HG03135 (cell line): ENCODE data around the gene ELMOD3.
"Not testable (repeated sequence)": the region's sequence is repeated elsewhere in the genome, so short reads cannot be mapped to it uniquely, and the experiment has no call there.

ENCODE experiments used
- ATAC-seq: cut with Tn5 transposase; IDR thresholded peaks from one replicate; pipeline ENCODE4 v1.9.1; 2021; ENCODE audit warnings: mild to moderate bottlenecking, moderate library complexity; ENCODE audit not compliant: unreplicated experiment

The ELMOD3 gene

GRCh38 chr2:85371045-85371444 is 16.5 kb downstream of the ELMOD3 start:
- ATAC-seq = no peak

- ATAC-seq = no peak
These were observed 21.9 kb downstream of the ELMOD3 start for GRCh38 chr2:85376291-85377065.

DNA sequence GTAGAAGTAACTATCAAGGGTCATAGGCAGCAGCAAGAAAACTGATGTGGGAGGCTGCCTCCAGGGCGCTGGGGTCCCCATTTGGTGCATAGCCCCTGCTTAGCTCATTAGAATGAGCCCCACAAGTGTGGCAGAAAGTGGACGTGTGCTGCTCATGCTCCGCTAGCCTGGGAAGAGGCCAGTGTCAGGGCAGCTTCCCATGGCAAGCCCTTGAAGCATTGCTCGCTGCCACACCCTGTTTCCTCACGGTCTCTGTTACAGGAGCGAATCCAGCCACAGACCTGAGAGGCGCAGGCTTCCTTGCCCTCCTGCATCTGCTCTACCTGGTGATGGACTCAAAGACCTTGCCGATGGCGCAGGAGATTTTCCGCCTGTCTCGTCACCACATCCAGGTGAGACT is 22.5 kb downstream of the ELMOD3 start:
- no peak for ATAC-seq

- no peak for ATAC-seq
These were observed 23.7 kb downstream of the ELMOD3 start for GRCh38 chr2:85378257-85378656.

DNA sequence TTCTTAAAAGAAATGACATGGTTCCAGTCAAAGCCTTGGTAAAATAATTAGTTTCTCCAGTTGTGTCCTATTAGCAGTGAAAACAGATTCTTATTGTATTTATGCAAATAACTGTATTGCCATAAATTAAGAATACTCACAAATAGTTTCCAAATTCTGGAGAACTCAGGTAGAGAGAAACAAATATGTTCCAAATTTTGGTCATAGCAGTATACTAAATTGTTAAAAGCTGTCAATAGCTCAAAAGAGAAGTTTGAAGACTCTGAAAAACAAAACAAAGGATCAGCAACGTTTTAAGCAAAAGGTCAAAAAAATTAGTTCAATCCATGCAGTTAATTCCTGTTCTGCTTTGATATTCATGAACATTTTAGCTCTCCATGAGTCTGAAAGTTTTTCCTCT is 25.5 kb downstream of the ELMOD3 start:
- no peak for ATAC-seq

DNA sequence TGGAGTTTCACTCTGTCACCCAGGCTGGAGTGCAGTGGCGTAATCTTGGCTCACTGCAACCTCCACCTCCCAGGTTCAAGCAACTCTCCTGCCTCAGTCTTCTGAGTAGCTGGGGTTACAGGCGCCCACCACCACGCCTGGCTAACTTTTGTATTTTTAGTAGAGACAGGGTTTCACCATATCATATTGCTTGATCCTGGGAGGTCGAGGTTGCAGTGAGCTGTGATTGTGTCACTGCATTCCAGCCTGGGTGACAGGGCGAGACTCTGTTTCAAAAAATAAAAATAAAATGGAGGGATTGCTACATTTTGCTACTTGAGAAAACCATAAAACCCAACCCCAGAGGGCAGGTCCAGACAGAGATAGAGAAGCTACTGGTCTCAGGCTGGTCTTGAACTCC is 28.6 kb downstream of the ELMOD3 start:
- ATAC-seq = not testable (repeated sequence)

DNA sequence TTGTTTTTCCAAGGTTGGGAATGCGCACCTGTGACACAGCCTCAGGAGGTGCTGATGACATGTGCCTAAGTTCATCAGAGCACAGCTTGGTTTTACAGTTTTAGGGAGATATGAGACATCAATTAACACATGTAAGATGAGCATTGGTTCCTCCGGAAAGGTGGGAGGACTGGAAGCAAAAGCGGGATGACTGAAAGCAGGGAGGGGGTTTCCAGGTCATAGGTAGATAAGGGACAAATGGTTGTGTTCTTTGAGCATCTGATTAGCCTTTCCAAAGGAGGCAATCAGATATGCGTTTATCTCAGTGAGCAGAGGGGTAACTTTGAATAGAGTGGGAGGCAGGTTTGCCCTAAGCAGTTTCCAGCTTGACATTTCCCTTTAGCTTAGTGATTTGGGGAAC is 29.3 kb downstream of the ELMOD3 start:
- ATAC-seq = no peak

DNA sequence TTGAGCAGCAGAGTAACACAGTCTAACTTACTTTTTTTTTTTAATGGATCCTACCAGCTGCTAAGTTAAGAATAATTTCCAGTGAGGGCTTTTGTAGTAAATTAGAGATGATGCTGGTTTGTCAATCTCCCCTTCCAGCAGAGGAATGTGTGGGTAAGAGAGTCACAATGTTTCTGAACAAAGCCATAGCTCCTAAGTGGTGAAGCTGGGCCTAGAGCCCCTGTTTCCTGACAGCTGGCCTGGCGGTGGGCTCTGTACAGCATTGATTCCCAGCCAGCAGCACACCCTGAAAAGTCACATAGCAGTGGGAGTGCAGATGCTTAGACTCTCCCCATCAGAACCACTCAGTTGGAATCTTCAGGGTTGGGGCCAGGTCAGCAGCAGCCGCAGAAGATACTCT is 31.2 kb downstream of the ELMOD3 start:
- ATAC-seq = no peak

GRCh38 chr2:85387754-85388153 is 33.2 kb downstream of the ELMOD3 start:
- ATAC-seq = no peak

DNA sequence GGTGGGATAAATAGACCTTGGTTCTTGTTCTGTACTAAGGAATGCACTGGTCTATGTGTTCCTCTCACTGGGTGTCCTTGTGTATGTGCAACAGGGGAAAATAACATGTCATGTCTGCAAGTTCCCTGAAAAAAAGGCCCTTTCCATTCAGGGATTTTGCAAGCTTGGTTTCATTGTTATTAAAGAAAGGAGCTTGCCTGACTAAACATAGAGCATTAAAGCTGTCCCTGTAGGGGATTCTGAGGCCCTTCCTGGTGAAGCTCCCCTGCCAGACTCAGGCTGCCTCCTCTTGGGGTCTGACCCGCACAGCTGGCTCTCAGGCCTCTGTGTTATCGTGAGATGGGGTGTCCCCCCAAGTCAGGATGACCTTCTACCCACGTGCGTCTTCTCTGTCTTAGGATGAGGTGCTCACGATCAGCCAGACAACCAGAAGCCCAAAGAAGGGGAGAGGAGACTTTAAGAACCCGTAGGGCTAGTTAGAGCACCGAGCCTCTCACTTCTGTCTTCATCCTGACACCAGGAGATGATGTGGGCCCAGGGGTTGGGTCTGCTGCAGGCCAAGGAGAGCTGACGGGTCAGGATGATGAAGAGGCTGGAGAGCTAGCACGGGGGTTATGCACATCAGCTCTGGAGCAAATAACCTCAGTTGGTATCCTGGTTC is 34.4 kb downstream of the ELMOD3 start:
- no peak for ATAC-seq

DNA sequence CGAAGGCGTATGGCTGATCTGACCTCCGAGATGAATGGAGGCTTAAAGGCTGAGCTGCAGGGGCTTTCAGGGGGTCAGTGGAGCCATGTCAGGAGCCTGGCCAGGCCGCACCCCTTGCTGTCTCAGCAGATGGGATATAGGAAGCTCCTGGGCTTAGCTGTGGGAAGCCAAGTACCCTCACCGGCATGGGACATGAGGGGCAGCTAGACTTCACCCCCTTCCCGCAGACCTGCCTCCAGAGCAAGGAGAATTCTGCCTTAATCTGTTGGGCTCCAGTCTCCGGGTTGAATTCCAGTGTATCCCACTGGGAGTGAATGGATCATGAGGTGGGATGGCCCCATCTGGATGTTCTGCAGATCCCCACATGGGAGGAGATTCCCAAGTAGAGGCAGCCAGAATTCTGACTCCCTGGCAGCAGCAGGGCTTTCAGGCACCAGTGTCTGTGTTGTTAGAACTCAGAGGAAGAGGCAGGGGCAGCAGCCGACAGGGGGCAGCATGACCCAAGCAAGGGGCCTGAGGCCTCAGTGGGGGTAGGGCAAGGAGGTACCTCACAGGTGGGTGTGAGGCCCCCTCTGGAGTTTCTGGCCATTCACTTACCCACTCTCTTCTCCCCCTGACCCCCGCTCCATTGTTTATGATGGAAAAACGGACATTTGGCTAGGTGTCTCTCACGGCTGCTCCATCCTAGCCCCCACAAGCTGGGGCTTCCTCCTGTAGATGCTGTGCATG is 36.5 kb downstream of the ELMOD3 start:
- no peak for ATAC-seq

DNA sequence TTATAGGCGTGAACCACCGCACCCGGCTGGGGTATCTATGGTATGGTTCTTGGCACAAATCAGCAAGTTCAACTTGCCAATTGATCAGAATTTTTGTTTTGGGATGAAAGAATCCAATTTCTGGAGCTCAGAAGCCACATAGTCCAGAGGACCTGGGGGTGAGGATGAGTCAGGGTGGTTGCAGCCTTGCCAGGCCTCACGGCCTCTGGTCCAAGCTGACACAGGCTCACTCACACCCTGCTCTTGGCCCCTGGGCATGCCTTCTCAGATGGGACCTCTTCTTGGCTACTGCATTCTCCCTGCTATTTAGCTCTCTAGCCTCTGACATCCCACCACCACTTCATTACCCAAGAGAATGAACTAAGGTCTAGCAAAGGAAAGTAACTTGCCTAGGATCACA is 39.3 kb downstream of the ELMOD3 start:
- ATAC-seq = no peak

DNA sequence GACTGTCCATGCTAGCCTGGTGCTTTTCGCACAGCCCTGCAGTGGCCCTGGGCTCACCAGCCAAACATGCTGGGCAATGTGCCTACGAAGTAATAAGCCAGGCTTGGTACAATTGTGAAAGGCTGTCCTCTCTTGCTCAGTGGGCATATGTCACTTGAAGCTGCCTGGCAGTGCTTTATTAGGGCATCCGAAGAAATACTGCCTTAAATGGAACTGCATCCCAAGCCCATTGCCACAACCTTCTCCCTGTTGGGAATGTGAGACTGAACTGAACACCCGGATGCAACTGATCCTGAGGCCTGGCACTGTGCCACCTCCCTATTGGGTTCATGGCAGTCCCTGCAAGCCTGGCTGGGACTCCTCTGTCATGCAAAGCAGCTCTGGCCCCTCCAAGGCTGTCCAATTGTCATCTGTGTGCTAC is 39.7 kb downstream of the ELMOD3 start:
- no peak for ATAC-seq

DNA sequence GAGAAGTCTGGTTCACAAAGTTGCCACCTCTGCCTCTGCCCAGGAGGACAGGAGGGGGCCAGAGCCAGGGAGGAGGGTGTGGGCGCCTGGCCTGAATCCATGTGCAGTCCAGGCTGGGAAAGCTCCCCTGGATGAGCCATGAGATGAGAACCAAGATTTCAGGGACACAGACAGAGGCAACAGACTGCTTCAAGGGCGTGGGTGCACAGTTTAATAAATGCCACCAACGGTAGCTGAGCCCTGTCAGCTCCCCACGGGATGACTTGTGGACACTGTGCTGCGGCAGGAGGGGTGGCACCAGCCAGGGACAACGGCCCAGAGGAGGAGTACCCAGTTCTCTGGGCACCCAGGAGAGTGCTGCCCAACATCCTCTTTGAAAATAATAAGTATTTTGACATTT is 40.4 kb downstream of the ELMOD3 start:
- ATAC-seq = no peak

DNA sequence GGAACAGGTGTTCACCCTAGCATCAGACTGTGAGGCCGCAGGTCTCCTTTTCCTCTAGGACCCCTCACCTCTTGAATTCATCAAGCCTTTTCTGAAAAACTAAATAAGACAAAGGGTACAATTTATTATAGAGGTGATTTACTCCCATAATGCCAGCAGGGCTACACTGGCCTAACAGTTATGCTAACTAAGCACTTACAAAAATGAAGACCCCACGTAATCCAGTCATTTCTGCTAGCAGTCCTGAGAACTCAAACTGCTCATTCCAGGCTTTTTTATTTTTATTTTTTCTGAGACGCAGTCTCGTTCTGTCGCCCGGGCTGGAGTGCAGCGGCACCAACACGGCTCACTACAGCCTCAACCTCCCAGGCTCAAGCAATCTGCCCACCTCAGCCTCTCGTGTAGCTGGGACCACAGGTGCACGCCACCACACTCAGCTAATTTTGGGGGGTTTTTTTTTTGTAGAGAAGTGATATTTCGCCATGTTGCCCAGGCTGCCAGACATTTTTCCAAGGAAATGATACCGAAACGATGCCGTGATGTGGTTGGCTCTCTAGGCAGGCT is 41.4 kb downstream of the ELMOD3 start:
- ATAC-seq = no peak

GRCh38 chr2:85396531-85397470 is 42.2 kb downstream of the ELMOD3 start:
- no peak for ATAC-seq

GRCh38 chr2:85397925-85398331 is 43.4 kb downstream of the ELMOD3 start:
- no peak for ATAC-seq

DNA sequence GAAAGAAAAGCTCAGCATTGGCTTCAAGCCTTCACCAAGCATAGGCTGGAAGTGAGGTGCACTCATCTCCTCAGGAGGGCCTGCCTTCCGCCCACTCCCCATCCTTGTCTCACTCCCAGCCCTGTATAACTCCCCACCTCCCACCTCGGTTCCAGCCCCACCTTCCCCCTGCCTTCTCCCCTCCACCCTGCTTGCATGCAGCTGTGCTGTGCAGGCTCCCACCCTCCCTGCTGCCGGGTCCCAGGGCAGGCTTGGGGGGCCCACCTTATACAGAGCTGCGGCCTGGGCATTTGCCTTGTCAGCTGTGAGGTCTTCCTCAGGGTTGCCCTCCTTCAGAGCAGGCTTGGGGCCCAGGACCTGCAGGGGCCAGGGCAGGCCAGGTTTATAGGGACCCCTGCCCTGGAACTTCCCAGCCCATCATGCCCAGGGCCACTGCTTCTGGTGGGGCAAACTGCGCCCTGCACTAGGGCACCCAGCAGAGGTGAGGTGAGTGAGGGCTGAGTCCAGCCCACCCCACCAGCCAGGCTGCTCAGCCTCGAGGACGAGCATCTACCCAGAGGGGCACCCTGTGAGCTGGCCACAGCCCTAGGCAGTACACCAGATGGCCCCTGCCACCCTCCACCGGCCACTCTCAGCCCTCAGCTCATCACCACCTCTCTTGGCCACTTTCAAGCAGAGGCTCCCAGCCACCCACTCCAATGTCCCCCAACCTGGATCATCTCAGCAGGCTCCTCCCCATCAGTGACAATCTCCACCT is 44.0 kb downstream of the ELMOD3 start:
- no peak for ATAC-seq

- ATAC-seq = no peak
These were observed 44.5 kb downstream of the ELMOD3 start for GRCh38 chr2:85399183-85399455.

- ATAC-seq = no peak
These were observed 45.5 kb downstream of the ELMOD3 start for GRCh38 chr2:85400023-85400422.
